ENCODE measurements around the gene CMC1.

The CMC1 gene

GRCh38 chr3:28308196-28308595, 66.8 kb downstream of the CMC1 start:
- no peak for FAIRE-seq

- FAIRE-seq, result no peak
Observed at GRCh38 chr3:28315711-28316110, 74.3 kb downstream of the CMC1 start.

- FAIRE-seq, result no peak
Observed at GRCh38 chr3:28316226-28316625, 74.8 kb downstream of the CMC1 start.

GRCh38 chr3:28317438-28318022, 76.1 kb downstream of the CMC1 start:
- peak; percentile 31 for FAIRE-seq

- no peak for FAIRE-seq
Observed at GRCh38 chr3:28320981-28321380, 79.6 kb downstream of the CMC1 start.

GRCh38 chr3:28322464-28322863, 81.0 kb downstream of the CMC1 start:
- FAIRE-seq, result no peak

- no peak for FAIRE-seq
Observed at GRCh38 chr3:28326458-28326926, 85.1 kb downstream of the CMC1 start.

- FAIRE-seq, result peak; percentile 89
Observed at GRCh38 chr3:28328188-28329151, 87.1 kb downstream of the CMC1 start.

- FAIRE-seq, result peak; percentile 84
Observed at GRCh38 chr3:28334552-28334951, 93.1 kb downstream of the CMC1 start.

- FAIRE-seq, result no peak
Observed at GRCh38 chr3:28335246-28335645, 93.8 kb downstream of the CMC1 start.

- no peak for FAIRE-seq
Observed at GRCh38 chr3:28337230-28337629, 95.8 kb downstream of the CMC1 start.

GRCh38 chr3:28343144-28343543, 101.7 kb downstream of the CMC1 start:
- FAIRE-seq, result no peak

GRCh38 chr3:28345690-28346089, 104.3 kb downstream of the CMC1 start:
- FAIRE-seq, result no peak

GRCh38 chr3:28347374-28348264, 106.2 kb downstream of the CMC1 start:
- FAIRE-seq, result no peak

- no peak for FAIRE-seq
Observed at GRCh38 chr3:28348265-28348628, 106.8 kb downstream of the CMC1 start.

GRCh38 chr3:28348629-28349468, 107.4 kb downstream of the CMC1 start, which contains the start of the genes AZI2 and ZCWPW2:
Gene AZI2 (minus strand): TSS chr3:28348824. CDS start chr3:28340617, 8,207 bp downstream.
Gene ZCWPW2 (plus strand): TSS chr3:28348721. CDS start chr3:28413069, 64,348 bp downstream.
- FAIRE-seq, result peak; percentile 25

GRCh38 chr3:28349469-28350000, 108.1 kb downstream of the CMC1 start:
- FAIRE-seq, result no peak
